GM19351 (cell line): Measurements from ENCODE around the gene ZNF438.

Experiments
- ATAC-seq: cut with Tn5 transposase; IDR thresholded peaks from one replicate; pipeline ENCODE4 v1.9.1; 2021; ENCODE audit warnings: mild to moderate bottlenecking, moderate library complexity; ENCODE audit not compliant: unreplicated experiment

The ZNF438 gene

DNA sequence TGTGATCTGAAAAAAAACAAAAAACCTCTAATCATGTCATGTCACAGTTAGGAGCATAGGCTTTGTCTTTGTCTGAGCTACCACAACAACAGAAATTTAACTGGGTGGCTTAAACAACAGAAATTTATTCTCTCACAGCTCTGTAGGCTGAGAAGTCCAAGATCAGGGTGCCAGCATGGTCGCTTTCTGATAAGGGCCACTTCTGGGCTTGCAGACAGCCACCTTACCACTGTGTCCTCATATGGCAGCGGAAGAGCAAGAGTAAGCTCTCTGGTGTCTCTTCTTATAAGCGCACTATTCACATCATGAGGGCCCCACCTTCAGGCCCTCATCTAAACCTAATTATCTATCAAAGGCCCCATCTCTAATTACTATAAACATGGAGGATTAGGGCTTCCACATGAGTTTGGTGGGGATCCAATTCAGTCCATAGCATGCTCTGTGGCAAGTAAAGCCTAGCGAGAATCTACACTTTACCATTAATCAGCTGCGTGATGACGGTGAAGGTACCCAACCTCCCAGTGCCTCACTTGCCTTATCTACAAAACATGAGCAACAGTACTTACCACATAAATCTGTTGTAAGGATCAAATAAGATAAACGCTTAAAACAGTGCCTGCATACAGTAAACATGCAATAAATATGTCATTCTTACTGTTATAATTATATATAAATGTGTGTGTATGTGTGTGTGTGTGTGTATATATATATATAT lies 17.3 kb downstream of the ZNF438 start:
- no peak for ATAC-seq

DNA sequence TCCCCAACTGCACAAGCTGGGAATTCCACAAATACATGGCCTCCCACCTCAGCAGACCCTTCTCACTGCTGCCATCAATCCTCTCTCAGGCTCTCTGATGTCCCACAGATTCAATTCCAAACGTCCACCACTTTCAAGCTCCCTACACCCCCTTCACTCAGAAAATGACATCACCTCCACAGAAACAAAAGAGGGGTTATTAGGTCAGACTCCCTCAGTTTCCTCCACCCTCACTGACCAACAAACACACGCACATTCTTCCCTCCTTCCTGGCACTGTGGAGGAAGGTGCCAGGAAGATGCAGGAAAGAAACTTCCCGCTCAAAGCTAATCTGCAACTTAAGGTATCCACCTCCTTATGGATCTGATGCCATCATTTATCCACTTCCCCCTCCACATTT lies 18.3 kb downstream of the ZNF438 start:
- ATAC-seq: no peak

DNA sequence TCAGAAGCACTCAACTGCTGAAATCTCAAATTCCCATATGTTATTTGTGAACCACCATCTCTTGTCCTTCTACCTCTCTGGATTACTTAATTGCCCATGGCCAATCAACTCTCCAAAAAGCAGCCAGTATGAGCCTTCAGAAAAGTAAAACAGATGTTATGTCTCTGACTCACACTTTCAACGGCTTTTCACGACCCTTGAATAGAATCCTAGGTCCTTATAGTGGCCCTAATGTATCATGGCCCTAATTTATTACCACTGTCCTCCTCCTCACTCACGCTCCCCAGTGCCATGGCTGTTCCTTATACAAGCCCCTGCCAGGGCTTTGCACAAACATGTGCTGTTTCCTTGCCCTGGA lies 20.0 kb downstream of the ZNF438 start:
- no peak for ATAC-seq

DNA sequence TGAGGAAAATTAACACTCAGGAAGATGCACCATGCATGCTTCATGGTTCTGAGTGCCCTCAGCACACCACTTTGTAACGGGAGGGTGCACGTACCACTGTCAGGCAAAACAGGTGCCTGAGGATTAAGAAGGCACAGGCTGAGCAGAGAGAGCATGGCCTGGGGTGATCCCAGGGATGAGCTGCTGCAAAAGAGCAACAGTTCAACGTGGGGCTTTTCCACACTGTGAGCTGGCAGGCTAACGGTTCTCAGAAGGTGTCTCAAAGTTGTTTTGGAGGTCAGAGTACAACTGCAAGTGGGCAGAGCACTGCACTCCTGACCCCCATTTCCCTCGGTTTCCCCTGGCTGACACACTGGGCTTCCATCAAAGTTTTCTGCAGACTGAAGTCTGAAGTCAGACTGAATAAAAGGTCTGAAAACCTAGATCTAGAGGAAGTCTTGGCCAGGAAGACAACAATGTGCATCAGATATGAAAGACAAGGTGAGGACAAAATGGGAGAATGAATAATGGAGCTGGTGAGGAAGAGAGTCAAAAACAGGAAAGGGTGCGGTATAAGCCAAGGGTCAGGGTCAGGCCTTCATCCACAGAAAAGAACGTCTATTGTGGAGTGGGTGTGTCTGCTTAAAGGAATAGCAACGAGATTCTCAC lies 20.5 kb downstream of the ZNF438 start:
- ATAC-seq: no peak

DNA sequence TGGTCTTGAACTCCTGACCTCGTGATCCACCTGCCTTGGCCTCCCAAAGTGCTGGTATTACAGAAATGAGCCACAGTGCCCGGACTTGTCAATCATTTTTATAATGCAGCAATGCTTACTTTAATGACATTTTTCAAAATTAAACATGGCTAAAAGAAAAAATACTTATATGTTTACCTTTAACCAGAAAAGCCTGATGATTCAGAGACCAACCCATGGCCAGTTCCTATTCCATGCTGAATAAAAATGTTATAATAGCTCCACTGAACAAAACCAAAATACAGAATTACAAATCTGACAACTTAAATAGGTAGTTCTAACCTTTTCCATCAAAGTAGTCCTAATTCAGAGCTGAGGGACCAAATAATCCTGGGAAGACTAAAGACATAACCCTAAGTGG lies 21.6 kb downstream of the ZNF438 start:
- ATAC-seq: no peak

DNA sequence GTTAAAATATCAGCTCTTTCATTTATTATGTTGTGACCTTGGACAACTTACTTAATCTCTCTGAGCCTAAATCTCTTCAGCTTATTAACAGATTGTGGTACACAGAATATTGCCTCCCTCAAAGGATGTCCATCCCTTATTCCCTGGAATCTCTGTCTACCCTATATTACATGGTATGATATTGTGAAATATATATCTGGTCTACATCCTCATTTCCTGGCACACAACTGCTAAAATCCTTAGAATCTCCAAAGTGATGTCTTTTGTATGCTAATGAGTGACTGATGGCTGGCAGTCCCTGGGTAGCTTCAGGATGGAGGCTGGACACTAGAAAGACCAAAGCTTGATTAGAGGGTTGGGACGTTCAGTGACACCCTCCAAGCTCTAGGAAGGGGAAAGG lies 25.8 kb downstream of the ZNF438 start:
- no peak for ATAC-seq

DNA sequence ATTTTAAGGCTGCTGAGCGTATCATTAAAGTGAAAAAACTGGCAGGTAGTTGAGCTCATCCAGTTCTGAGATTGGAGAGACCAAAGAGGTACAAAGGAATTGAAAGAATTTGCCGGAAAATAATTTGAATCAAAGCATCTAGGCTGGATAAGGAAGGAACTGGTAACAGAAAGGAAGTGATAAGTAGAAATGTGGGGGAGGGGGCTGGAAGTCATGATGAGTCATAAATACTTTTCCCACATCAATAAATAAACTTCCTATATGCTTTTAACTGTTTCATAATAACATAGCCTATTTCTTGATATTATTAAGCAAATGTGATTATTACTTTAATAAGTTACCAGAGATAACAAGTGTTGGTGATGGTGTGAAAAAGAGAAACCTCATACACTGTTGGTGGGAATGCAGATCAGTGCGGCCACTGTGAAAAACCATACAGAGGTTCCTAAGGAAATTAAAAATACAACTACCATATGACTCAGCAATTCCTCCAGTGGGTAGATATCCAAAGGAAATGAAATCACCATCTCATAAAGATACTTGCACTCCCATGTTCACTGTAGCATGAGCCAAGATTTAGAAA lies 27.0 kb downstream of the ZNF438 start:
- no peak for ATAC-seq

DNA sequence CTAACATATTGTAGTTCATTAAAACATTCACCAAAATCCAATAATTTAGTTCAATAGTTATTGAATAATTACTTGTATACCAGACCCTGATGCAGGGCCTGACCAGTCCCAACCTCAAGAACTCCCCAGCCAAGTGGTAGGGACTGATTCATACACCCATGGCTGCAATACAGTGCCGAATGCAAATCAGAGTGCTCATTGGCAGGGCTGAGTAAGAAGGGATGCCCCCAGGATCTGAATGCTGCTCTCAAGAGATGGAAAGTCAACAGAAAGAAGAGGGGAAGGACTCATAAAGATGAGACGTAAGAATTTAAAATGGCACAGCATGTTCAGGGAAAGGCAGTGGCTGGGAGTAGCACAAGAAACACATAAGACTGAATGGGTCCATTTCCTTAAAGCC lies 29.9 kb downstream of the ZNF438 start:
- ATAC-seq: no peak

DNA sequence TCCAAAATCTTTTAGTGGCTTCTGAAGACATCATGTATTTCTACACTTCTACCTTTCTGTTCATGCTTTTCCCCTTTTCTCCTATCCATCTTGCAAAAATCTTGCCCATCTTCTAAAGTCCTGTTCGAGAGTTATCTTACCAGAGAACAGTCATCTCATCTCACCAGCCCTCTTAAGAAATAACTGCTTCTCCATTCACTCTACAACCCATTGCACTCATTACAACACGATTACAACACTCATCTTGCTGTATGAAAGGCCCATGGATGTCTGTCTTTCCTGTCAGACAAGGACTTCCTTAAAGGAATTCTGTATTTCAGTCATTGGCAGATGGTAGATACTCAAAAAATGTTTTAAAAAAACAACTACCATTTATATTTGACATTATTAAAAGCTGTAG lies 30.8 kb downstream of the ZNF438 start:
- no peak for ATAC-seq

DNA sequence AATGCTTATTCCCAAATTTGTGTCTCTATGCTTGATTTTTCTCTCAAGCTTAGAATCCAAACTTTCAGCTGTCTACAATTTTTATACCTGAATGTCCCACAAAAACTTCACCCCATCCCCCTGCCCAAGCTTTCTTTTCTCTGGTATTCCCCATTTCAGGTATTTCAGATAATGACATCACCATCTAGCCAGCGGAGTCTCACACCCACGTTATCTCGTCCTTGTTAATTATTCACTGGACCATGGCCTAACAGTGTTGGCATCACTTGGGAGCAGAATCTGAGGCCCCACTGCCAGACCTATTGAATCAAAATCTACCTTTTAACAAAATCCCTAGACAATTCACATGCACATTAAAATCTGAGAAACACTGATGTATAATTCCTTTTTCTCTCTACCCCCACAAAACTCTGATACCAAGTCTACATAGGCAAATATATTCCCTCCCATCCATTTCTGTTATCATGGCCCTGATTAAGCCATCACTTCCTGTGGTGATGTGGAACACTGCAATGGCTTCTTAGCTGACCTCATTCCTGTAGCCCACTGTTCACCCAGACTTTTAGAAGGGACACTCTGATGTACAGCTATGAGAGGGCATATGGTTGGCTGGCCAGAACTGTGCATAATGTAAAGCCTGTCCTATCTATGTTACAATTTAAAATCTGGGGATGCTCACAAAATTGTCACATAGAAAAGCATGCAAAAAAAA lies 31.4 kb downstream of the ZNF438 start:
- ATAC-seq: no peak

DNA sequence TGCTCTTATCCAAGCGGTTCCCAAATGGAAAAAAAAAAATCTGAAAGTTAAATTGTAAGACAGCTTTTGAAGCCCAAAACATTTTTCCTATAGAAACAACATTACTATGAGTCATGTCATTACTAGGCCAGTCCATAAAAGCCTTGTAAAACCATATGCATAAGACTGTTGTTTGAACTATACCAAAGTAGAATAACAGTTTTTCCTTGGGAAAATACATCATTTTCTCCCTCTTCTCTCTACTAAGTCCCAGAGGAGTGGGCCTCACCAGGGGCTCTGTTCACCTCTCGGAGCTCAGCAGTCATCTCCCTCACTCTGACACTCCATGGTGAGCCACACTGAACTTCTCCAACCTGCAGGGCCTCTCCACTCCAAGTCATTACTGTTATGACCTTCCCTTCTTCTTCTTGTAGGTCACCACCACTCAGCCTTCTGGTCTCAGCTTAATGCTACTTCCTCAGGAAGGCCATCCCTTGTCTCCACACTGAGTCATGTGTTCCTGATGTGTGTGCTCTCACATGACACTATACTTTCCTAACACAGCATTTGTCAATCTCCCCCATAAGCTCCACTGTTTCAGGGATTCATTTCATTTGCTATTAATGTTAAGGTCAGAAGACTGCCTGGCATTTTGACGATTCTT lies 32.5 kb downstream of the ZNF438 start:
- no peak for ATAC-seq

DNA sequence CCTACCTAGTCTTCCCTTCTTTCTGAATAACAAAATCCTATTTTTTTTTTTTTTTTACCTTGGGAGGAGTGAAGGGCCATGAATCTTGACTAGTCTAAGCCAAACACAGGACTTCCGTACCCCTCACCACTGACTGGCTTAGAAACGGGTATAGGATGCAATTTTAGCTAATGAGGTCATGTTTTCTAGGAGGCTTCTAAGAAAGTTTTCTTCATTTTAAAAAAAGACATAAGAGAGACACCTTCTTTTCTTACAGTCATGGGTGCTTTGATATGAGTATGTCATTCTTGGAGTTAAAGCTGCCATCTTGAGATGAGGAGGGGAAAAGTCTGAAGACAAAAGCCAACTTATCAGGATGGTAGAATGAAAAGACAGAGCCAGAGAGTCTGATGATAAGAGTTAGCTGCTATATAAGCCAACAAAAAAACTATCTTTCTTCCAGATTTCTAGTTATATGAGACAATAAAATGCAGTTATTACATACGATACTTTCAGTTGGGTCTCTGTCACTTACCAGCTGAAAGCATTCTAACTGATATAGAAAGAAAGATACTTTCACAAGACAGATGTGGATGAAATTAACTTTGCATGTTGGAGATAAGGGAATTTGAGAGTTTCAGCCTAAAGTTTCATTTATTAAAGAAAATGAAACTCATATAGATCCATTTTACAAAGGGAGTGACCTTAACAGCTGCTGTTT lies 34.0 kb downstream of the ZNF438 start:
- no peak for ATAC-seq

DNA sequence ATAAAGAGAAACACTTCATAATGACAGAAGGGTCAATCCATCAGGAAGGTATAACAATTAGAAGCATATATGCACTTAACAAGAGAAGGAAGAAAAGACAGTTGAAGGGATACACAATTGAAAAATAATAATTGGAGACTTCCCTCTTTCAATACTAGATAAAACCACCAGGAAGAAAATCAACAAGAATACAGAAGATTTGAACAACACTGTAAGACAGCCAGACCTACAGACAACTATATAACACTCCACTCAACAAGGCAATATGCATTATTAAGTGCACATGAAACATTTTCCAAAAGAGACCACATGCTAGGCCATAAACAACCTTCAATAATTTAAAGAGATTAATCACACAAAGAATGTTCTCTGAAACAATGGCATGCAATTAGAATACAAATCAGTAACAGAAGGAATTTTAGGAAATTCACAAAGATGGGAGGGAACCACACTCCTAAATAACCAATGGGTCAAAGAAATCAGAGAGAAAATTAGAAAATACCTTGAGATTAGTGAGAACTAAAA lies 35.1 kb downstream of the ZNF438 start:
- ATAC-seq: no peak

DNA sequence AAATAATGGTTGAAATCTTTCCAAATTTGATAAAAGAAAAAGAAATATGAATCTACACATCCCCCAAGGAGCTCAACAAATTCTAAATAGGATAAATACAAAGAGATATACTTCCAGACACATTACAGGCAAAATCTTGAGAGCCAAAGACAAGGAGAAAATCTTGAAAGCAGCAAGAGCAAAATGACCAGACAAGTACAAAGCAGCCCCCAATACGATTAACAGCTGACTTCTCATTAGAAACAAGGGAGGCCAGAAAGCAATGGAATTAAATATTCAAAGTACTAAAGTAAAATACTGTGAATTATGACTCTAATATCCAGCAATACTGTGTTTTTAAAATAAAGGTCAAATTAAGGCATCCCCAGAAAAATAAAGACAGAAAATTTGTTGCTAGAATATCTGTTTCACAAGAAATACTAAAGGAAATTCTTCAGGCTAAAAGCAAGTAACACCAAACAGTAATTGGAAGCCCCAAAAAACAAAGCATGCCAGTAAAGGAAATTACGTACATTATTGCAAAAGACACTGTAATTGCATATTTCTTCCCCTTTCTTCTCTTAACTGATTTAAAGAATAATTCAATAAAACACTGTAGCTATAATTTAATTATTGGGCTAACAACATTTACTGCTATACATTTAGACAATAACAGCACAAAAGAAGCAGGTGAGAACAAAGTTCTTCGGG lies 36.4 kb downstream of the ZNF438 start:
- no peak for ATAC-seq

DNA sequence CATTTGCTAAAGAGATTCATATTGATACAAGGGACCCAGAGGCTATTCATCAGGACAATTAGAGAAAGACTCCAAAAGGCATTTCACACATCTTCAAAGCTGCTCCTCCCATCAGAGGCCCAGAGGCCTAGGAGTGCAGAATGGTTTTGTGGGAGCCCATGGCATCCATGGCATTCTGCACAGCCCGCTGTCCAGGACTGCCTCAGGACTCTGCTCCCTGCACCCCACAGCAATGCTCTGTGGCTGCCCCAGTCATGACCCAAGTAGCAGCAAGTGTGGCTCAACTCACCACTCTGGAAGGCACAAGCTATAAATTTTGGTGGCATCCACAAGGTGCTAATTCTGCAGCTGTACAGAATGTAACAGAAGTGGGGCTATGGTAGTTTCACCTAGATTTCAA lies 38.5 kb downstream of the ZNF438 start:
- ATAC-seq: no peak

DNA sequence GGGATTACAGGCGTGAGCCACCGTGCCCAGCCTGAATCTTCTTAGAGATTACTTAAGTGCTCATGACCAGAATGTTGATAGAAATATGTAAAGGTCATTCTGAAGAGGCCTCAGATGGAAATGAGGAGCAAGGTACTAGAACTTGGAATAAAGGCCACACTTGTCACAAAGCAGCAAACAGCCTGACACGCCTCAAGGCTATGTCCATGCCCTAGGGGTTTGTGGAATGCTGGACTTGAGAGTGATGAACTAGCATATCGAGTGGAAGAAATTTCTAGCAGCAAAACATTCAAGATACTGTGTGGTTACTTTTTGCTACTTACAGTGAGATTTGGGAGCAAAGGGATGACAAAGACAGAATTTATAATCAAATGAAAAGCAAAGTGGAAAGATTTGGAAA lies 39.0 kb downstream of the ZNF438 start:
- ATAC-seq: no peak

DNA sequence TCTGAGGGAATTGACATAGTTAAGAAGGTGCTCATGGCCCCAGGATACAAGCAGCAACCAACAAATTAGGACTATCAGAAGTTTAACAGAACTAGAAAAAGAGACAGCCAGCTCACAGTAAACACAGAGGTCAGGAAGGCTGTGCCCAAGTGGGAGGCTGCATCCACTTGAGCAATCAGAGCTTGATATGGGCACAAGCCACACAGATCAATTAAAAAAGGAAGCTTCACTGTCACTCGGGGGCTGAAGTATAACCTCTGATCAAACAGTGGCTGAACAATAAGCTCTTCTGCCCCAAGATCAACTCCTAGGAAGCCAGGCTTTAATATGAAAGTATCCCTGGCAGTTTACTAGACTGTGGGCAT lies 40.0 kb downstream of the ZNF438 start:
- ATAC-seq: no peak

DNA sequence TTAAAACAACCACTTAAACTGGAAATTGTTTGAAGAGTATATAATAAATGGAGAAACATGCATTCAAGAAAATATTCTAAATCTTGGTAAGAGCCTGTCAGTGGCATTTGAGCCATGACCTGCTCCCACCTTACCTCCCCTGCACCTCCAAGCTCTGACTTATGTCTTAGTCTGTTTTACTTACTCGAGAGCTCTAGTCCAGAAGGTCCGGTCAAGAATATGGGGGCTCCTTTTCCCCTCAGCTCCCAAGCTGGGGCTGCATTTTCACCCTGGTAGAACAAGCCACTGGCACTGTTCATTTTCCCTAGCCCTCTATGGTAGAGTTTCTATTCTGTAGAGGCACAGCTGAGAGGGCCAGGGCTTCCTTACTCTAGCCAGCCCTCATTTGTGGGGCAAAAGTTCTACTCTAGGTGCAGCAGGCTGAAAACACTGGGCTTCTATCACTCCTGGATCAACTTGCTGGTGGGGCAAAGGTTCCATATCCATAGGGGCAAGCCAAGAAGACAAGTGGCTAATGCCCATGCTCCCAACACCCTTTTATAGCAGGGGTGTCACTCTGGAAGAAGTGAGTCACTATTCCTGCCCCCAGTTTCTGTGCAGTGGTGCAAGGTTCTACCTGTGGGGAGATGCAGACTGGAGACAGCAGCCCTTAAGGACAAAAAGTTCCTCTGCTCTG lies 40.6 kb downstream of the ZNF438 start:
- ATAC-seq: no peak

DNA sequence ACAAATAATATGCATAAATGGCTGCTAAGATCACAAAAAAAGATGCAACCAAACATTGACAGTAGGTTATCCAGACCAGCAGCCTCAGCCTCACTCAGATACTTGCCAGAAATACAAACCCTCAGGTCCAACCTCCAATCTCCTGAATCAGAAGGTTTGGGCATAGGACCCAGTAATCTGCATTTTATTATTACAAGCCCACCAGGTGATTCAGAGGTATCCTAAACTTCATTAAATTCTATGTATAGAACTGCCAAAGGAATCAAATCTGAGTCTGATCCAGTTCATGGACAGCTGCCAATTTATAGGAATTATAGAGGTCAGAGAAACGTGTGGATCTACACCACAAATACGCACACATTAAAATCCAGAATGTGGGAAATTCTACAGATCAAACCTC lies 41.3 kb downstream of the ZNF438 start:
- ATAC-seq: no peak
